Kidney glomerular epithelial cell (primary cell): ENCODE measurements around the gene MCUB.
"Not testable (repeated sequence)": the region's sequence is repeated elsewhere in the genome, so short reads cannot be mapped to it uniquely, and the experiment has no call there.

Experiments
- DNase-seq: peaks from one replicate; lab custom pipeline; 2025; lab: John Stamatoyannopoulos, UW

Gene MCUB

DNA sequence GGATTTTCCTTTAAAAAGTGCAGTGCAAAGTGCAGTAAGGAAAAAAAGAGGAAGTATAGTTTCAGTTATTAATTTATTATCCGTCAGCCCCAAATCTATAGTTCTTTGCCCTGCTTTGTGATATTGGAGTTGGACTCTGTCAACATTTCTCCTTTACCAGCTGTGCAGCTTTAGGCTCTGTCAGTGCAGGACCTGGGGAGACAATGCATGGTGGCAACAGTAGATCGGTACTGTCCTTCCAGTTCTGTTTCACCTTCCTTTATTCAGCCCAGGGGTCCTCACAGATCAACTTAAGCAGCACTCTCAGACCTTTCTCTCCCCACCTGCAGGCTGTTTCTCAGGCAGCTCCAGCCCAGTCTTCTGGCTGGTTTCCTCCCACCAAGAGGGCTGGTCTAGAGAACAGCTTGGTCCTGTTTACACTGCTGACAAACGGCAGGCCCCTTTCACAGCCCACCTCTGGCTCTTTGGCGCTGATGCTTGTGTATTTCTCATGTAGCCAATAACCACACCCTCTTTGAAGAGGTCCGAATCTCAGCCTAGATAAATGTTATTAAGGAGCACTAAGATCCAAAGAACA lies 71.6 kb downstream of the MCUB start:
- DNase-seq, result no peak

GRCh38 chr4:109640644-109641043 lies 80.6 kb downstream of the MCUB start:
- no peak for DNase-seq

- DNase-seq, result no peak
These were observed 86.0 kb downstream of the MCUB start for GRCh38 chr4:109645874-109646710.

DNA sequence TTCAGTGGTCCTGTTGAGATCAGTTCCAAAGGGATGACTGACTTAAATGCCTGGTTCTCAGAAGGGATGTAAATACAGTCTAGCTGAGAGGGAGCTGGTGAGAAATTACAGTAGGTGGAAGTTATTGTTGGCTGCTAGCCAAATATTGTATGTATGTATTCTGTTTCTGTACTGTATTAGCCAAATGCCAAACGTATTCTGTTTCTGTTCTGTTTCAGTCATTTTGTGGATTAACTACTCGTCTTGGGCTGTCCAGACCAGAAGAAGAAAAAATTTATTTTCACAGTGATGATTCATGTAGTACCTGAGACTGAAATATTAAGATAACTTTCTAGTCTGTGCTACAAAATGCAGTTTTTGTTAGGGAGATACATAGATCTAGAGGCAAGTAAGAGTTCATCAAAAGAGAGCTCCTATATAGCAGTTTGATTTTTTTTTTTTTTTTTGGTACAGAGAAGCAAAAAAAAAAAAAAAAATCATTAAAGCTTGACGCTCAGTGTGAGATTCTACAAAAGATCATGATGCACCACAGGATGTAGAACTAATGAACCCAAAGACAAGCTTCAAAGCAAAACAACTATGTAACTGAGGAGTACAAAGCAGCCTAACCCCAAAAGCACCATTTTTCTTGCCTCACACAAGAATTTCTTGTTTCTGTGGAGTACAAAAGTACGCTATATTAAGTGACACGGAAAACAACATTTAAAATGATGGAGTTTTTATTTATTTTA lies 88.4 kb downstream of the MCUB start:
- no peak for DNase-seq

DNA sequence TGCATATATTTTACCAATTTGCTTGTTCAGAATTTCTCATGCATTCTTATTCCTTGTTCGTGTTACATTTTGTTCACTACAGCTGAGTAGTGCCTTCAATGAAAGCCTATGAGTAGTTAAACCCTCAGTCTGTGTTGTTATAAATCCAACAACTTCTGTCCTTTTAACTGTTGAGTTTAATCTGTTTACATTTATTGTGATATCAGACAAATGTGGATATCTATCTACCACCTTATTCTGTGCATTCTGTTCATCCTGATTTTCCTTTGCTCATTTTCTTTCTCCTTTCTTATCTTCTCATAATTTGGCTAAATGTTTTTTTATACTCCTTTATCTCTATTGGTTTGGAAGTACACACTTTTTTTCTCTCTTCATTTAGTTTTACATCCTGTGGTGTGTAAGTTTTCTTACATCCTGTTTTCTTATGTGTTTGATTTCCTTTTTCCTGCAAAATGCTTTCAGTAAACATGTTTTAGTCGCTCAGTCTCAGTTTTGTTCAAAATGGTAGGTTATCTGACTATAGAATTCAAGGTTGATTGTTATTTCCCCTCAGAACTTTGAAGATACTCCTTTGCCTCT lies 89.0 kb downstream of the MCUB start:
- no peak for DNase-seq

- no peak for DNase-seq
These were observed 89.8 kb downstream of the MCUB start for GRCh38 chr4:109649872-109650271.

DNA sequence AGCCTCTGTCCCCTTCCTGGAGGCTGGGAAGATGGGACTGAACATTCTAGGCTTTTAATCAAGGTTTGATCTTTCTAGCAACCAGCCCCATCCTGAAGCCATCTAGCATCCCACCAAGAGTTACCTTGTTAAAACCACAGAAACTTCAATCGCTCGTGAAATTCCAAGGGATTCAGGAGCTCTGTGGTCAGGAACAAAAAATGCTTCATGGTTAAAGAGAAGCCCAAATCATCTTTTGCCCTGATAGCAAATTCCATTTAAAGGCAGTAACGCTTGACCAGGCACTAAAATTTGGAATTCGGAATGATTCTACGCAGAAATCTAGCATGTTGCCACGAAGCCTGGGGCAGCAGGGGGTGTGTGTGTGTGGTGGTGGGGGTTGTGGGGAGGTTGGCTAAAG lies 95.3 kb downstream of the MCUB start:
- no peak for DNase-seq

- no peak for DNase-seq
These were observed 97.9 kb downstream of the MCUB start for GRCh38 chr4:109657854-109658418.

DNA sequence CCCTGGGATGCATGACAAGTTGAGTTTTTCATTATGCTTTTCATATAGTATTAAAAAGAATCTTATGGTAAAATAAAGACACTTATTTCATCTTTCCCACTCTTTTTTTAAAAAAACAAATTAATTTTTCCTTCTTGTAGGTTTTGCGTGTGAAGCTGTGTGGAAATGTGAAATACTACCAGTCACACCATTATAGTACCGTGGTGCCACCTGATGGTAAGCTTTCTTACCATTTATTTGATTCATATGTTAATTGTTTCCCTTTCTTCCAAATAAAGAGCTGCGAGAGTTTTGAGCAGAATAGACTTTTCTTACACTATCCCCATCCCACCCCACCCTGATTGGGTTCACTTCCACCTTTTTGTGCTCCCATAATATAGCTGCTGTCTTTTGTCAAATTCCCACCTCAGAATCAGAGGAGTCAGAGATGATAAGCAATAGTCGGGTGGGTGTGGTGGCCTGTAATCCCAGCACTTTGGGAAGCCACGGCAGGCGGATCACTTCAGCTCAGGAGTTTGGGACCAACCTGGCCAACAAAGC lies 98.9 kb downstream of the MCUB start:
- no peak for DNase-seq

- DNase-seq, result no peak
These were observed 102.1 kb downstream of the MCUB start for GRCh38 chr4:109662116-109662515.

GRCh38 chr4:109662771-109663170 lies 102.7 kb downstream of the MCUB start:
- no peak for DNase-seq

- no peak for DNase-seq
These were observed 105.9 kb downstream of the MCUB start for GRCh38 chr4:109665783-109666485.

DNA sequence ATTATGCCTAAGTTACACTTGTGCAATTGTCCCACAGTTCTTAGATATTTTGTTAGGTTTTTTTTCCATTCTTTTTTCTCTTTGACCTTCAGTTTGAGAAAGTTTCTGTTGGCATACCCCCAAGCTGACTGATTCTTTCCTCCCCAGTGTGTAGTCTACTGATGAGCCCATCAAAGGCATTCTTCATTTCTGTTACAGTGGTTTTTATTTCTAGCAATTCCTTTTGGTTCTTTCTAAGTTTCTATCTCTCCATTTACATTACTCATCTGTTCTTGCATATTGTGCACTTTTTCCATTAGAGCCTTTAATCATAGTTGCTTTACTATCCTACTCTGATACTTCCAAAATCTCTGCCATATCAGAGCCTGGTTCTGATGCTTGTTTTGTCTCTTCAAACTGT lies 111.3 kb downstream of the MCUB start:
- DNase-seq, result no peak

DNA sequence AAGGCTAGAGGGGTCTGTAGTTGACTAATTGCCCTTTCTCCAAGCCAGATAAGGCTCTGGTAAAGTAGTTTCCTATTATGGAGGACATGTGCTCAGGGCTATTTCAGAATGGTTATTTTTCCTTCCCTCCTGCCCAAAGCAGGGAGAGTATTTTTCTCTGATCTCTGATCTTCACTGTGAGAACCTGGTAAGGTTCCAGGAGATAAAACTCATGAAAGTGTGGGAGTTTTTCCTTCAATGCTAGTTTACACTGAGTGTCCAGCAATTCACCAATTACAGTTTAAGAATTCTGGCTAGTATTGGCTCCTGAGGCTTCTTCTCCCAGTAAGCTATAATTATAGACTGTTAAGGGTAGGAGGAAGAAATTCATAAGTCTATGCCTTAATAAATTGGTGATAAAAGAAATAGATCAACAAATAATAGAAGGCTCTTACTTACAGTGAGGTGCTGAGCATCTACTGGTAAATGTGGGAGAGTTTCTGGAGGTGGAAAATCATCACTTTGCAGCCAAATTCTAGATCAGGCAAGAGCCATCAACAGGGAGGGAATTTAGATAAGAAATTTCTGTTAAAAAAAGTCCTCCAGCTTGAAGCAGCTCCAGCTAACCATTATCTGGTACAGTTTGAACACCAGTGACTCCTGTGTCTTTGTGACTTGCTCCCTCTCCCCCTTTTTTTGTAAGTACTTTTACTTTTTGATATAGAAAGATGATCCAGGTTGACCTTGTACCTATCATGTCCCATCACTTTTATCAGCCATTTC lies 112.3 kb downstream of the MCUB start:
- DNase-seq, result no peak

DNA sequence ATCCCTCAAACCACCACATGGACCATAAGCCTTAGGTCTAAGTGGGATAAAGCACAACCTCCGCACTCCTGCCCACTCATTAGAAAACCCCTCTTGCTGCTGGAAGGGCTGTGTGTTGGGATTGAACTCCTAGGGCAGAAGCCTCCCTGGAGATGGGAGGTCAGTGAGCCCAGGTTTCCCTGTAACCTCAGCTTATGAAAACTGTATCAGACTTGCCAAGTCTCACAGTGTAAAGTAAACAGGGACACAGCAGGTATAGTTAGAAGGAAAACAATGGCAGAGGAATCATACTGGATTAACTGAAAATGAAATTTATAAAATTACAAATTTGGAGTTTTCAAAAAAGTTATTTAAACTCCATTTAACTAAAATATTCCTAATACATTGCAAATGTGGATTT lies 113.3 kb downstream of the MCUB start:
- no peak for DNase-seq

- no peak for DNase-seq
These were observed 115.1 kb downstream of the MCUB start for GRCh38 chr4:109675181-109675580.

DNA sequence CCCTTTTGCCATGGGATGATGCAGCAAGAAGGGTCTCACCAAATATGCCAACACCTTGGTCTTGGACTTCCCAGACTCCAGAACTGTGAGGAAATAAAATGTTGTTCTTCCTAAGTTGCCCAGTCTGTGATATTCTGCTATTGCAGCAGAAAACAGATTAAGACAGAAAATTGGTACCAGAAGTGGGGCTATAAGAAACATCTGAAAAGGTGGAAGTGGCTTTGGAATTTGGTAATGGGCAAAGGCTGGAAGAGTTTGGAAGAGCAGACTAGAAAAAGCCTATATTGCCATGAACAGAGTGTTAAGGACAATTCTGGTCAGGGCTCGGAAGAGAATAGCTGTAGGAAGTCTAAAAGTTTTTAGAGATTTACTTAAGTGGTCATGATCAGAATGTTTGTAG lies 115.8 kb downstream of the MCUB start:
- no peak for DNase-seq

- DNase-seq, result no peak
These were observed 116.8 kb downstream of the MCUB start for GRCh38 chr4:109676886-109677285.

- DNase-seq, result not testable (repeated sequence)
These were observed 118.4 kb downstream of the MCUB start for GRCh38 chr4:109678472-109678871.

DNA sequence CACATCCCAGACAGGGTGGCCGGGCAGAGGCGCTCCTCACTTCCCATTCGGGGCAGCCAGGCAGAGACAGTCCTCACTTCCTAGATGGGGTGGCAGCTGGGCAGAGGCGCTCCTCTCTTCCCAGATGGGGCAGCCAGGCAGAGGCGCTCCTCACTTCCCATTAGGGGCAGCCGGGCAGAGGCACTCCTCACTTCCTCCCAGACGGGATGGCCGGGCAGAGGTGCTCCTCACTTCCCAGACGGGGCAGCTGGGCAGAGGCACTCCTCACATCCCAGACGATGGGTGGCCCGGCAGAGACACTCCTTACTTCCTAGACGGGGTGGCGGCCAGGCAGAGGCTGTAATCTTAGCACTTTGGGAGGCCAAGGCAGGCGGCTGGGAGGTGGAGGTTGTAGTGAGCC lies 118.9 kb downstream of the MCUB start:
- DNase-seq, result not testable (repeated sequence)

- no peak for DNase-seq
These were observed 122.8 kb downstream of the MCUB start for GRCh38 chr4:109682875-109683274.
